PC-9 (cell line): ENCODE results near the gene UTP4. TPM values are rescaled to one million over a fixed set of nuclear protein-coding genes. Genes with fewer than 3 reads are reported as not detected.

ENCODE experiments used
- BruUV-seq: library from RNA; stranded (reverse); fragments of 400-500 nt; replicated peaks from 2 replicates; lab custom pipeline; 2021; lab: Mats Ljungman, UMichigan
- CTCF ChIA-PET: fragments of 300-600 bp; sonication (Branson Sonifier 250); formaldehyde crosslinking; loops from one replicate; lab custom pipeline; 2022; ENCODE audit warnings: antibody characterized with exemption; lab: Charles Lee
- POLR2A ChIA-PET: fragments of 300-600 bp; sonication (Branson Sonifier 250); formaldehyde crosslinking; loops from one replicate; lab custom pipeline; 2022; ENCODE audit warnings: antibody characterized with exemption; ENCODE audit not compliant: unreplicated experiment; lab: Charles Lee
- DNase-seq, 2 experiments: peaks; one replicate each; pipeline versions ENCODE4 v3.0.0 to v3.0.0-alpha.2; 2015 to 2022; ENCODE audit warnings: mixed read lengths in 1 of 2
- H2AFZ ChIP-seq: fragments of 200-600 bp; sonication (generic); 2 replicates; pipeline ENCODE4 v1.8.1; 2017; ENCODE audit warnings: antibody characterized with exemption
- H3F3A ChIP-seq: fragments of 200-600 bp; sonication (generic); 2 replicates; pipeline ENCODE4 v1.8.1; 2017; ENCODE audit warnings: antibody characterized with exemption, mild to moderate bottlenecking, low read depth; ENCODE audit not compliant: insufficient read depth
- H3K27ac ChIP-seq: fragments of 200-600 bp; sonication (generic); 2 replicates; pipeline ENCODE4 v1.6.1; 2016; ENCODE audit warnings: mixed run types
- H3K27me3 ChIP-seq: fragments of 200-600 bp; sonication (generic); 2 replicates; pipeline ENCODE4 v1.6.1; 2016; ENCODE audit warnings: low read depth, mixed run types; ENCODE audit not compliant: insufficient read depth
- H3K36me3 ChIP-seq: fragments of 200-600 bp; sonication (generic); 2 replicates; pipeline ENCODE4 v1.6.1; 2016; ENCODE audit warnings: low read depth, mixed run types
- H3K4me1 ChIP-seq: fragments of 200-600 bp; sonication (generic); replicated peaks from 2 replicates; pipeline ENCODE4 v1.6.1; 2016; ENCODE audit warnings: mixed run types; ENCODE audit not compliant: insufficient read depth
- H3K4me2 ChIP-seq: fragments of 200-600 bp; sonication (generic); 2 replicates; pipeline ENCODE4 v1.6.1; 2017; ENCODE audit warnings: mixed run types
- H3K4me3 ChIP-seq: fragments of 200-600 bp; sonication (generic); 2 replicates; pipeline ENCODE4 v1.6.1; 2016; ENCODE audit warnings: mixed run types
- H3K79me2 ChIP-seq: fragments of 200-600 bp; sonication (generic); 2 replicates; pipeline ENCODE4 v1.6.1; 2017; ENCODE audit warnings: low read depth, mixed run types
- H3K9me2 ChIP-seq: fragments of 200-600 bp; sonication (generic); 2 replicates; pipeline ENCODE4 v1.8.1; 2017; ENCODE audit warnings: mild to moderate bottlenecking; ENCODE audit not compliant: insufficient read depth
- H3K9me3 ChIP-seq: fragments of 200-600 bp; sonication (generic); 2 replicates; pipeline ENCODE4 v1.8.1; 2016; ENCODE audit warnings: low read depth; ENCODE audit not compliant: insufficient read depth
- H4K20me1 ChIP-seq: fragments of 200-600 bp; sonication (generic); 2 replicates; pipeline ENCODE4 v1.8.1; 2017; ENCODE audit not compliant: insufficient read depth
- CTCF ChIP-seq: fragments of 200-600 bp; sonication (generic); conservative IDR thresholded peaks from 2 replicates; pipeline ENCODE4 v1.6.1; 2017; ENCODE audit warnings: mixed run types, antibody characterized with exemption, mild to moderate bottlenecking, moderate library complexity
- EZH2 ChIP-seq: fragments of 200-600 bp; sonication (generic); IDR thresholded peaks from 2 replicates; pipeline ENCODE4 v1.8.0; 2017; ENCODE audit warnings: antibody characterized with exemption, low read depth
- intact Hi-C: fragments of 100-400 bp; cut with micrococcal nuclease; formaldehyde crosslinking; loops from one replicate; pipeline ENCODE4 v1.10.0; 2022; ENCODE audit not compliant: unreplicated experiment
- total RNA-seq: library from RNA; stranded (reverse); gene quantifications from 2 replicates; pipeline ENCODE4 v1.2.3, GENCODE V29; 2021

UTP4 gene
- total RNA-seq, 1 experiment from 2014 or later = 45.9 TPM

DNA sequence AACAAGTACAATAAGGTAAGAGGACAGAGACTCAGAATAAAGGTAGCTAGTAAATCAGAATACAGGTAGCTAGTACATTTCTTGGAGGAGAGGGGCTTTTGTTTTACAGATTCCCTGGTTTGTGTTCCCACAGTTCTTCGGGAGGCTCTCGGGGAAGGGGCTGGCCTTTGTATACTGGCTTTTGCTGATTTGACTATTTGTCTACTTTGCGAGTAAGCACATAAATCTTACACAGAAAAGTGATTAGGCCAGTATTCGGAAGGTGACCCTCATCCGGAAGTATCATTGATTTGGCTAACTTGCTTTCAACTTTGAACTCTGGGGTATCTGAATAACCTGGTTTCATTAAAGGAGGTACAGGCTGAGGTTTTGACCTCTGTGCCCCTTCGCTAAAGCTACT is 33.1 kb downstream of the UTP4 start:
- no peaks in the 10 kb centered on the region for H4K20me1 ChIP-seq
- H3K27me3 ChIP-seq = no peaks in the 10 kb centered on the region
- no peaks in the 10 kb centered on the region for H3K4me1 ChIP-seq
- H3K27ac ChIP-seq = no peak overlapping the region
- H3K79me2 ChIP-seq = no peaks in the 10 kb centered on the region
- no peak overlapping the region for H3K4me2 ChIP-seq
- DNase-seq = no peak
- no peak overlapping the region for H3K4me3 ChIP-seq
- intact Hi-C loops = no loop called here
- POLR2A ChIA-PET = no interaction called here
- CTCF ChIA-PET = no interaction called here
- no TSS peak for BruUV-seq
- H2AFZ ChIP-seq = no peak overlapping the region
- no peaks in the 10 kb centered on the region for H3K9me2 ChIP-seq
- peaks cover 39% of the 10 kb centered on the region for H3K36me3 ChIP-seq
- H3K9me3 ChIP-seq = no peaks in the 10 kb centered on the region
- H3F3A ChIP-seq = peaks cover 11% of the 10 kb centered on the region
- TF ChIP-seq CTCF (no peak), EZH2 (no peak)

- no peak overlapping the region for H3K4me3 ChIP-seq
- no peaks in the 10 kb centered on the region for H3K9me2 ChIP-seq
- H2AFZ ChIP-seq = no peak overlapping the region
- CTCF ChIA-PET = no interaction called here
- H3K4me1 ChIP-seq = no peaks in the 10 kb centered on the region
- intact Hi-C loops = no loop called here
- BruUV-seq = no TSS peak
- no peaks in the 10 kb centered on the region for H3K79me2 ChIP-seq
- peaks cover 39% of the 10 kb centered on the region for H3K36me3 ChIP-seq
- no peaks in the 10 kb centered on the region for H3K9me3 ChIP-seq
- no peaks in the 10 kb centered on the region for H4K20me1 ChIP-seq
- no peaks in the 10 kb centered on the region for H3K27me3 ChIP-seq
- no peak overlapping the region for H3K27ac ChIP-seq
- H3K4me2 ChIP-seq = no peak overlapping the region
- POLR2A ChIA-PET = no interaction called here
- TF ChIP-seq CTCF (no peak), EZH2 (no peak)
- peaks cover 16% of the 10 kb centered on the region for H3F3A ChIP-seq
- no peak for DNase-seq
Observed at GRCh38 chr16:69166221-69166833, 33.9 kb downstream of the UTP4 start.

GRCh38 chr16:69166946-69167930 is 34.8 kb downstream of the UTP4 start:
- Histone ChIP-seq H3K27ac (no peak overlapping the region), H3K79me2 (no peaks in the 10 kb centered on the region), H3K27me3 (no peaks in the 10 kb centered on the region), H3K9me2 (no peaks in the 10 kb centered on the region), H3K4me1 (no peaks in the 10 kb centered on the region), H3F3A (peaks cover 17% of the 10 kb centered on the region), H3K9me3 (no peaks in the 10 kb centered on the region), H2AFZ (no peak overlapping the region), H3K36me3 (peaks cover 39% of the 10 kb centered on the region), H4K20me1 (no peaks in the 10 kb centered on the region), H3K4me3 (no peak overlapping the region), H3K4me2 (no peak overlapping the region)
- CTCF ChIA-PET = no interaction called here
- POLR2A ChIA-PET = no interaction called here
- DNase-seq = no peak
- BruUV-seq = no TSS peak
- no peak for TF ChIP-seq EZH2
- intact Hi-C loops = no loop called here
